NAMALWA (cell line): ENCODE measurements around the gene HMGB3.
"Not testable (repeated sequence)": the region's sequence is repeated elsewhere in the genome, so short reads cannot be mapped to it uniquely, and the experiment has no call there.

Experiments
- DNase-seq: peaks from one replicate; pipeline ENCODE4 v3.0.0-alpha.2; 2015; ENCODE audit warnings: low spot score

Gene HMGB3

GRCh38 chrX:150977411-150978162 lies 5.5 kb upstream of the HMGB3 start:
- no peak for DNase-seq

- no peak for DNase-seq
Observed at GRCh38 chrX:150980186-150980585, 2.9 kb upstream of the HMGB3 start.

- no peak for DNase-seq
Observed at GRCh38 chrX:150980711-150981110, 2.4 kb upstream of the HMGB3 start.

- no peak for DNase-seq
Observed at GRCh38 chrX:150982235-150982787, 824 bp upstream of the HMGB3 start.

GRCh38 chrX:150983521-150984168 lies 510 bp downstream of the HMGB3 start:
- DNase-seq: no peak

- no peak for DNase-seq
Observed at GRCh38 chrX:150984169-150984824, 1.2 kb downstream of the HMGB3 start.

- not testable (repeated sequence) for DNase-seq
Observed at GRCh38 chrX:150987687-150988086, 4.6 kb downstream of the HMGB3 start.

- no peak for DNase-seq
Observed at GRCh38 chrX:150989420-150989819, 6.3 kb downstream of the HMGB3 start.

- no peak for DNase-seq
Observed at GRCh38 chrX:150990910-150991309, 7.8 kb downstream of the HMGB3 start.

- DNase-seq: no peak
Observed at GRCh38 chrX:151000861-151001331, 17.8 kb downstream of the HMGB3 start.

GRCh38 chrX:151004085-151004484 lies 20.9 kb downstream of the HMGB3 start:
- DNase-seq: no peak

- no peak for DNase-seq
Observed at GRCh38 chrX:151006410-151007109, 23.4 kb downstream of the HMGB3 start.

- no peak for DNase-seq
Observed at GRCh38 chrX:151009582-151009981, 26.4 kb downstream of the HMGB3 start.

- no peak for DNase-seq
Observed at GRCh38 chrX:151013164-151013743, 30.1 kb downstream of the HMGB3 start.

GRCh38 chrX:151015684-151016083 lies 32.5 kb downstream of the HMGB3 start:
- DNase-seq: no peak

- DNase-seq: no peak
Observed at GRCh38 chrX:151019856-151020255, 36.7 kb downstream of the HMGB3 start.

- no peak for DNase-seq
Observed at GRCh38 chrX:151030845-151031244, 47.7 kb downstream of the HMGB3 start.

- DNase-seq: no peak
Observed at GRCh38 chrX:151031391-151031975, 48.3 kb downstream of the HMGB3 start.

GRCh38 chrX:151039351-151039750 lies 56.2 kb downstream of the HMGB3 start:
- DNase-seq: no peak
